ENCODE results near the gene LMNA. TPM values are rescaled to one million over a fixed set of nuclear protein-coding genes. Genes with fewer than 3 reads are reported as not detected.

The LMNA gene
- polyA plus RNA-seq, 1 of the 3 experiments (the other 2 are of a cell fraction): 983 TPM

DNA sequence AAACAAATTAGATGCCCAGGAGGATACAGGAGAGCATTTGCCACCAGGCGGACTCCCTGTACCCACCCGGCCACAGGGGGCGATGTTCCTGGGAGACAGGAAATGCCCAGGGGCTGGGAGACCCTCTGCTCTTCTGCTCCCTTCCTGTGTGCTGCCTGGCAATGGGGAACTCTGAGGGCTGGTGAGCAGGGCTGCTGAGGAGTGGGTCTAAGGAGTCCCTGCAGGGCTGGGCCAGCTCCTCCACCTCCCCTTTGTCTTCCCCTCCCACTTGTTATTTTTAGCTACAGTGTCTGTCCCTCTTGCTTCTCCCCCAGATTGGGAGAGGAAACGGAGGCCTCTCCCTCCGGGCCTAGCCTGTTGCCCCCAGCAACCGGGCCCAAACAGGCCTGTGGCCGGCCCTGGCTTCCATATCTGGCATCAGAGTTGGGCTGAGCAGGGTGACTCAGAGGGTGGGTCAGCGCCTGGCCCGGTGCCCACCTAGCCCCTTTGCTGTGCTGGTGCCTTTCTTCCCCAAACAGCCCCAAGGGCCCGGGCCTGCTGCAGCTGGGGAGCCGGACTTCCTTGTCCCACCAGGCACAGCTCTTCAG lies 11.6 kb downstream of the LMNA start:
- POLR2A ChIA-PET: interaction anchor here (0.7 to 0.9 kb wide), 2 partner anchors 8 to 25 kb away, joined by 3 read pairs; no protein-coding TSS in a partner anchor
- CTCF ChIA-PET: interaction anchor here (1.0 to 40.5 kb wide), 10 partner anchors 11 to 260 kb away, joined by 3 to 1559 read pairs (median 6); partner anchors contain the start of gene MEX3A
- TF ChIP-seq, protein P1, sequence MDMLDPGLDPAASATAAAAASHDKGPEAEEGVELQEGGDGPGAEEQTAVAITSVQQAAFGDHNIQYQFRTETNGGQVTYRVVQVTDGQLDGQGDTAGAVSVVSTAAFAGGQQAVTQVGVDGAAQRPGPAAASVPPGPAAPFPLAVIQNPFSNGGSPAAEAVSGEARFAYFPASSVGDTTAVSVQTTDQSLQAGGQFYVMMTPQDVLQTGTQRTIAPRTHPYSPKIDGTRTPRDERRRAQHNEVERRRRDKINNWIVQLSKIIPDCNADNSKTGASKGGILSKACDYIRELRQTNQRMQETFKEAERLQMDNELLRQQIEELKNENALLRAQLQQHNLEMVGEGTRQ (IDR thresholded peaks at IDR 0.05; ENCODE audit: borderline replicate concordance, low read depth, low read length): no peak
- TF ChIP-seq, protein P2, sequence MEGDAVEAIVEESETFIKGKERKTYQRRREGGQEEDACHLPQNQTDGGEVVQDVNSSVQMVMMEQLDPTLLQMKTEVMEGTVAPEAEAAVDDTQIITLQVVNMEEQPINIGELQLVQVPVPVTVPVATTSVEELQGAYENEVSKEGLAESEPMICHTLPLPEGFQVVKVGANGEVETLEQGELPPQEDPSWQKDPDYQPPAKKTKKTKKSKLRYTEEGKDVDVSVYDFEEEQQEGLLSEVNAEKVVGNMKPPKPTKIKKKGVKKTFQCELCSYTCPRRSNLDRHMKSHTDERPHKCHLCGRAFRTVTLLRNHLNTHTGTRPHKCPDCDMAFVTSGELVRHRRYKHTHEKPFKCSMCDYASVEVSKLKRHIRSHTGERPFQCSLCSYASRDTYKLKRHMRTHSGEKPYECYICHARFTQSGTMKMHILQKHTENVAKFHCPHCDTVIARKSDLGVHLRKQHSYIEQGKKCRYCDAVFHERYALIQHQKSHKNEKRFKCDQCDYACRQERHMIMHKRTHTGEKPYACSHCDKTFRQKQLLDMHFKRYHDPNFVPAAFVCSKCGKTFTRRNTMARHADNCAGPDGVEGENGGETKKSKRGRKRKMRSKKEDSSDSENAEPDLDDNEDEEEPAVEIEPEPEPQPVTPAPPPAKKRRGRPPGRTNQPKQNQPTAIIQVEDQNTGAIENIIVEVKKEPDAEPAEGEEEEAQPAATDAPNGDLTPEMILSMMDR (IDR thresholded peaks at IDR 0.05): peak; percentile 65
- TF ChIP-seq CHD2 (IDR thresholded peaks at IDR 0.05; ENCODE audit: low read length, partially characterized antibody) (peak; percentile 44), TAF1 (IDR thresholded peaks at IDR 0.05; ENCODE audit: borderline replicate concordance, low read depth, low read length) (0 out of 2 replicates have a peak, but pooled peaks have one; percentile 14), SIN3A (IDR thresholded peaks at IDR 0.05; ENCODE audit: borderline replicate concordance, low read depth, low read length) (no peak; the same call in 1 of the 2 replicates), YY1 (IDR thresholded peaks at IDR 0.05; ENCODE audit: low read depth) (0 out of 2 replicates have a peak, but pooled peaks have one; percentile 23), FOXM1 (IDR thresholded peaks at IDR 0.05; ENCODE audit: low read depth) (peak; percentile 44; the same call in 1 of the 2 replicates), FOXJ3 (CRISPR knock-in tag; IDR thresholded peaks at IDR 0.05) (no peak), FOSL2 (IDR thresholded peaks at IDR 0.05; ENCODE audit: borderline replicate concordance, low read depth) (peak; percentile 94), NRF1 (IDR thresholded peaks at IDR 0.05; ENCODE audit: low read depth, low read length) (no peak), TCF12 (IDR thresholded peaks at IDR 0.05) (peak; percentile 76), POLR2AphosphoS5 (IDR thresholded peaks at IDR 0.05; ENCODE audit: low read depth, low read length) (peak; percentile 77; the same call in 1 of the 2 replicates), EP300 (IDR thresholded peaks at IDR 0.05; ENCODE audit: borderline replicate concordance in 1 of 2, low read depth in 1 of 2, low read length in 1 of 2) (peak in 1 of 2 experiments; percentile 77; a peak in 2 of 4 replicates), SMC3 (IDR thresholded peaks at IDR 0.05; ENCODE audit: low read depth, low read length) (no peak), MEF2A (IDR thresholded peaks at IDR 0.05; ENCODE audit: borderline replicate concordance, low read depth) (peak; percentile 96), ELF1 (IDR thresholded peaks at IDR 0.05) (0 out of 2 replicates have a peak, but pooled peaks have one; percentile 6), RFX5 (IDR thresholded peaks at IDR 0.05; ENCODE audit: low read length) (no peak), GATA2 (CRISPR knock-in tag; IDR thresholded peaks at IDR 0.05) (peak; percentile 74), RCOR1 (IDR thresholded peaks at IDR 0.05; ENCODE audit: low read length) (0 out of 2 replicates have a peak, but pooled peaks have one; percentile 21), RXRA (IDR thresholded peaks at IDR 0.05; ENCODE audit: borderline replicate concordance, low read depth) (peak; percentile 68; the same call in 1 of the 2 replicates), JUND (IDR thresholded peaks at IDR 0.05) (peak; percentile 86), RAD21 (IDR thresholded peaks at IDR 0.05; ENCODE audit: low read length) (no peak), TEAD4 (IDR thresholded peaks at IDR 0.05; ENCODE audit: borderline replicate concordance, insufficient read depth) (no peak)
- TF ChIP-seq, protein P3, sequence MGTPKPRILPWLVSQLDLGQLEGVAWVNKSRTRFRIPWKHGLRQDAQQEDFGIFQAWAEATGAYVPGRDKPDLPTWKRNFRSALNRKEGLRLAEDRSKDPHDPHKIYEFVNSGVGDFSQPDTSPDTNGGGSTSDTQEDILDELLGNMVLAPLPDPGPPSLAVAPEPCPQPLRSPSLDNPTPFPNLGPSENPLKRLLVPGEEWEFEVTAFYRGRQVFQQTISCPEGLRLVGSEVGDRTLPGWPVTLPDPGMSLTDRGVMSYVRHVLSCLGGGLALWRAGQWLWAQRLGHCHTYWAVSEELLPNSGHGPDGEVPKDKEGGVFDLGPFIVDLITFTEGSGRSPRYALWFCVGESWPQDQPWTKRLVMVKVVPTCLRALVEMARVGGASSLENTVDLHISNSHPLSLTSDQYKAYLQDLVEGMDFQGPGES (IDR thresholded peaks at IDR 0.05; ENCODE audit: low read depth, low read length): no peak
- TF ChIP-seq, protein P4, sequence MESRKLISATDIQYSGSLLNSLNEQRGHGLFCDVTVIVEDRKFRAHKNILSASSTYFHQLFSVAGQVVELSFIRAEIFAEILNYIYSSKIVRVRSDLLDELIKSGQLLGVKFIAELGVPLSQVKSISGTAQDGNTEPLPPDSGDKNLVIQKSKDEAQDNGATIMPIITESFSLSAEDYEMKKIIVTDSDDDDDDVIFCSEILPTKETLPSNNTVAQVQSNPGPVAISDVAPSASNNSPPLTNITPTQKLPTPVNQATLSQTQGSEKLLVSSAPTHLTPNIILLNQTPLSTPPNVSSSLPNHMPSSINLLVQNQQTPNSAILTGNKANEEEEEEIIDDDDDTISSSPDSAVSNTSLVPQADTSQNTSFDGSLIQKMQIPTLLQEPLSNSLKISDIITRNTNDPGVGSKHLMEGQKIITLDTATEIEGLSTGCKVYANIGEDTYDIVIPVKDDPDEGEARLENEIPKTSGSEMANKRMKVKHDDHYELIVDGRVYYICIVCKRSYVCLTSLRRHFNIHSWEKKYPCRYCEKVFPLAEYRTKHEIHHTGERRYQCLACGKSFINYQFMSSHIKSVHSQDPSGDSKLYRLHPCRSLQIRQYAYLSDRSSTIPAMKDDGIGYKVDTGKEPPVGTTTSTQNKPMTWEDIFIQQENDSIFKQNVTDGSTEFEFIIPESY (IDR thresholded peaks at IDR 0.05; ENCODE audit: borderline replicate concordance, low read depth): peak; percentile 31; the same call in 1 of the 2 replicates
- TF ChIP-seq, protein P5, sequence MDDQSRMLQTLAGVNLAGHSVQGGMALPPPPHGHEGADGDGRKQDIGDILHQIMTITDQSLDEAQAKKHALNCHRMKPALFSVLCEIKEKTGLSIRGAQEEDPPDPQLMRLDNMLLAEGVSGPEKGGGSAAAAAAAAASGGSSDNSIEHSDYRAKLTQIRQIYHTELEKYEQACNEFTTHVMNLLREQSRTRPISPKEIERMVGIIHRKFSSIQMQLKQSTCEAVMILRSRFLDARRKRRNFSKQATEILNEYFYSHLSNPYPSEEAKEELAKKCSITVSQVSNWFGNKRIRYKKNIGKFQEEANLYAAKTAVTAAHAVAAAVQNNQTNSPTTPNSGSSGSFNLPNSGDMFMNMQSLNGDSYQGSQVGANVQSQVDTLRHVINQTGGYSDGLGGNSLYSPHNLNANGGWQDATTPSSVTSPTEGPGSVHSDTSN (IDR thresholded peaks at IDR 0.05): peak; percentile 45; the same call in 1 of the 2 replicates
- TF ChIP-seq, protein P6, sequence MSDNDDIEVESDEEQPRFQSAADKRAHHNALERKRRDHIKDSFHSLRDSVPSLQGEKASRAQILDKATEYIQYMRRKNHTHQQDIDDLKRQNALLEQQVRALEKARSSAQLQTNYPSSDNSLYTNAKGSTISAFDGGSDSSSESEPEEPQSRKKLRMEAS (IDR thresholded peaks at IDR 0.05; ENCODE audit: low read depth): peak; percentile 75; the same call in 1 of the 2 replicates

More for the DNA sequence above, 11.6 kb downstream of the LMNA start:
- H3K4me3 ChIP-seq (ENCODE audit: low read depth in 2 of 2, low read length in 1 of 2): peak overlapping the region; percentile 23 to 56; a peak in 3 of 4 replicates
- H4K20me1 ChIP-seq (ENCODE audit: insufficient read depth): peaks cover 79% of the 10 kb centered on the region
- H3F3A ChIP-seq (replicated peaks; ENCODE audit: insufficient read depth): peaks cover 93% of the 10 kb centered on the region
- H3K27ac ChIP-seq (ENCODE audit: low read depth in 2 of 2, low read length in 1 of 2): peak overlapping the region; percentile 97 to 100
- H3K4me1 ChIP-seq (ENCODE audit: control insufficient read depth in 1 of 2, insufficient read depth in 2 of 2, low read depth in 1 of 2, low read length in 1 of 2): peaks cover 83 to 85% of the 10 kb centered on the region in 2 experiments
- no peak overlapping the region for H2AFZ ChIP-seq (ENCODE audit: low read depth)
- no peaks in the 10 kb centered on the region for H3K9me3 ChIP-seq
- no peaks in the 10 kb centered on the region for H3K9me2 ChIP-seq
- 7% methylated on average over 8 of the region's 11 CpGs for WGBS (ENCODE audit: low lambda C conversion rate)
- H3K9ac ChIP-seq: peak overlapping the region; percentile 97
- no peaks in the 10 kb centered on the region for H3K27me3 ChIP-seq (ENCODE audit: insufficient read depth)
- H3K36me3 ChIP-seq (replicated peaks in 1 of 2; ENCODE audit: control insufficient read depth in 1 of 2, insufficient read depth in 2 of 2, low read length in 1 of 2): peaks cover 6 to 21% of the 10 kb centered on the region in 2 experiments
- H3K79me2 ChIP-seq (ENCODE audit: insufficient read depth): peaks cover 93% of the 10 kb centered on the region
- H3K4me2 ChIP-seq: peak overlapping the region; percentile 91
- DNase-seq: peak; percentile 83

Data from SK-N-SH (cell line).